NCI-H146 treated with DMSO at 0.1 percent for 48 hours (cell line): ENCODE measurements around the gene CLEC18C.
"Not testable (repeated sequence)": the region's sequence is repeated elsewhere in the genome, so short reads cannot be mapped to it uniquely, and the experiment has no call there.

Experiments
- DNase-seq: peaks from one replicate; lab custom pipeline; 2025; ENCODE audit not compliant: unreplicated experiment; lab: John Stamatoyannopoulos, UW

CLEC18C gene

GRCh38 chr16:70206382-70206781 lies 32.8 kb downstream of the CLEC18C start:
- DNase-seq = not testable (repeated sequence)

GRCh38 chr16:70218586-70218985 lies 45.0 kb downstream of the CLEC18C start:
- not testable (repeated sequence) for DNase-seq

- DNase-seq = not testable (repeated sequence)
Observed at GRCh38 chr16:70222574-70222973, 49.0 kb downstream of the CLEC18C start.

- not testable (repeated sequence) for DNase-seq
Observed at GRCh38 chr16:70223216-70223615, 49.6 kb downstream of the CLEC18C start.

GRCh38 chr16:70223971-70224513 lies 50.5 kb downstream of the CLEC18C start:
- not testable (repeated sequence) for DNase-seq

GRCh38 chr16:70224645-70225044 lies 51.1 kb downstream of the CLEC18C start:
- not testable (repeated sequence) for DNase-seq

GRCh38 chr16:70225430-70225829 lies 51.8 kb downstream of the CLEC18C start:
- DNase-seq = not testable (repeated sequence)

- DNase-seq = not testable (repeated sequence)
Observed at GRCh38 chr16:70226024-70226423, 52.4 kb downstream of the CLEC18C start.

- DNase-seq = not testable (repeated sequence)
Observed at GRCh38 chr16:70231831-70232230, 58.2 kb downstream of the CLEC18C start.
